ENCODE measurements around the gene SBNO2. TPM values are rescaled to one million over a fixed set of nuclear protein-coding genes. Genes with fewer than 3 reads are reported as not detected.
"Not testable (repeated sequence)": the region's sequence is repeated elsewhere in the genome, so short reads cannot be mapped to it uniquely, and the experiment has no call there.

SBNO2 gene
- 37.1 and 52.2 TPM in 2 replicates for total RNA-seq

GRCh38 chr19:1173845-1174809, at the start of gene SBNO2:
Gene SBNO2, minus strand, starts transcription at chr19:1174268. Its CDS starts 19,992 bp downstream, at chr19:1154276.
- peak; percentile 92 for DNase-seq

GRCh38 chr19:1223018-1223855, 49.2 kb upstream of the SBNO2 start:
- DNase-seq: peak; percentile 63

- DNase-seq: no peak
These were observed 48.3 kb upstream of the SBNO2 start for GRCh38 chr19:1222394-1222793.

GRCh38 chr19:1221904-1222255, 47.8 kb upstream of the SBNO2 start:
- no peak for DNase-seq

GRCh38 chr19:1220976-1221903, 47.2 kb upstream of the SBNO2 start:
- peak; percentile 81 for DNase-seq

GRCh38 chr19:1220477-1220930, 46.4 kb upstream of the SBNO2 start:
- no peak for DNase-seq

GRCh38 chr19:1219786-1220476, 45.9 kb upstream of the SBNO2 start:
- DNase-seq: no peak

- DNase-seq: no peak
These were observed 44.9 kb upstream of the SBNO2 start for GRCh38 chr19:1218751-1219567.

GRCh38 chr19:1217366-1217765, 43.3 kb upstream of the SBNO2 start:
- DNase-seq: no peak

GRCh38 chr19:1216756-1217155, 42.7 kb upstream of the SBNO2 start:
- no peak for DNase-seq

GRCh38 chr19:1214862-1215731, 41.0 kb upstream of the SBNO2 start:
- DNase-seq: no peak

GRCh38 chr19:1214299-1214861, 40.3 kb upstream of the SBNO2 start:
- no peak for DNase-seq

- peak; percentile 96 for DNase-seq
These were observed 39.6 kb upstream of the SBNO2 start for GRCh38 chr19:1213391-1214286.

GRCh38 chr19:1211494-1212234, 37.6 kb upstream of the SBNO2 start:
- DNase-seq: peak; percentile 92

- no peak for DNase-seq
These were observed 36.1 kb upstream of the SBNO2 start for GRCh38 chr19:1210227-1210538.

GRCh38 chr19:1208830-1209229, 34.8 kb upstream of the SBNO2 start:
- DNase-seq: not testable (repeated sequence)

GRCh38 chr19:1206864-1207450, 32.9 kb upstream of the SBNO2 start:
- DNase-seq: peak; percentile 47

All from dermis blood vessel endothelial cell (primary cell).